HG03571 (cell line): Measurements from ENCODE around the gene VPS51.

Experiments
- ATAC-seq: cut with Tn5 transposase; IDR thresholded peaks from one replicate; pipeline ENCODE4 v1.9.1; 2021; ENCODE audit not compliant: unreplicated experiment

Gene VPS51

GRCh38 chr11:65160643-65161042, 64.6 kb downstream of the VPS51 start:
- no peak for ATAC-seq
